Measurements from ENCODE around the gene TVP23C.

TVP23C gene

GRCh38 chr17:15465045-15465701, 98.1 kb downstream of the TVP23C start:
- DNase-seq (ENCODE audit: low read depth): no peak

- no peak for DNase-seq (ENCODE audit: low read depth)
Observed at GRCh38 chr17:15464231-15464985, 98.9 kb downstream of the TVP23C start.

- no peak for DNase-seq (ENCODE audit: low read depth)
Observed at GRCh38 chr17:15462976-15463772, 100.1 kb downstream of the TVP23C start.

- no peak for DNase-seq (ENCODE audit: low read depth)
Observed at GRCh38 chr17:15457723-15458094, 105.6 kb downstream of the TVP23C start.

- DNase-seq (ENCODE audit: low read depth): no peak
Observed at GRCh38 chr17:15456972-15457722, 106.1 kb downstream of the TVP23C start.

- DNase-seq (ENCODE audit: low read depth): no peak
Observed at GRCh38 chr17:15456496-15456895, 106.8 kb downstream of the TVP23C start.

GRCh38 chr17:15454346-15454745, 108.9 kb downstream of the TVP23C start:
- DNase-seq (ENCODE audit: low read depth): no peak

- no peak for DNase-seq (ENCODE audit: low read depth)
Observed at GRCh38 chr17:15453782-15454181, 109.5 kb downstream of the TVP23C start.

GRCh38 chr17:15453246-15453645, 110.0 kb downstream of the TVP23C start:
- no peak for DNase-seq (ENCODE audit: low read depth)

GRCh38 chr17:15452746-15453145, 110.5 kb downstream of the TVP23C start:
- DNase-seq (ENCODE audit: low read depth): no peak

All from non-pigmented ciliary epithelial cell (primary cell).